Panc1 (cell line): ENCODE measurements around the gene YAE1.

Source experiments
- POLR2AphosphoS5 ChIP-seq: IDR thresholded peaks from 2 replicates; pipeline ENCODE4 v1.6.1; 2012; ENCODE audit warnings: mild to moderate bottlenecking, low read depth, low read length, moderate library complexity
- TF ChIP-seq, protein P1 (sequence below): fragments of 450-650 bp; IDR thresholded peaks from 2 replicates; pipeline ENCODE4 v1.5.1; 2017; ENCODE audit warnings: mild to moderate bottlenecking
- TF ChIP-seq, protein P2 (sequence below), 2 experiments: IDR thresholded peaks; 2 replicates each; pipeline ENCODE4 v1.6.1; 2011 to 2012; ENCODE audit warnings: low read depth in 2 of 2, control low read depth in 1 of 2, low read length in 1 of 2, mild to moderate bottlenecking in 1 of 2, moderate library complexity in 1 of 2; ENCODE audit not compliant: insufficient read depth in 1 of 2

- TF ChIP-seq, protein P1, sequence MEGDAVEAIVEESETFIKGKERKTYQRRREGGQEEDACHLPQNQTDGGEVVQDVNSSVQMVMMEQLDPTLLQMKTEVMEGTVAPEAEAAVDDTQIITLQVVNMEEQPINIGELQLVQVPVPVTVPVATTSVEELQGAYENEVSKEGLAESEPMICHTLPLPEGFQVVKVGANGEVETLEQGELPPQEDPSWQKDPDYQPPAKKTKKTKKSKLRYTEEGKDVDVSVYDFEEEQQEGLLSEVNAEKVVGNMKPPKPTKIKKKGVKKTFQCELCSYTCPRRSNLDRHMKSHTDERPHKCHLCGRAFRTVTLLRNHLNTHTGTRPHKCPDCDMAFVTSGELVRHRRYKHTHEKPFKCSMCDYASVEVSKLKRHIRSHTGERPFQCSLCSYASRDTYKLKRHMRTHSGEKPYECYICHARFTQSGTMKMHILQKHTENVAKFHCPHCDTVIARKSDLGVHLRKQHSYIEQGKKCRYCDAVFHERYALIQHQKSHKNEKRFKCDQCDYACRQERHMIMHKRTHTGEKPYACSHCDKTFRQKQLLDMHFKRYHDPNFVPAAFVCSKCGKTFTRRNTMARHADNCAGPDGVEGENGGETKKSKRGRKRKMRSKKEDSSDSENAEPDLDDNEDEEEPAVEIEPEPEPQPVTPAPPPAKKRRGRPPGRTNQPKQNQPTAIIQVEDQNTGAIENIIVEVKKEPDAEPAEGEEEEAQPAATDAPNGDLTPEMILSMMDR, result no peak
- TF ChIP-seq, protein P2, sequence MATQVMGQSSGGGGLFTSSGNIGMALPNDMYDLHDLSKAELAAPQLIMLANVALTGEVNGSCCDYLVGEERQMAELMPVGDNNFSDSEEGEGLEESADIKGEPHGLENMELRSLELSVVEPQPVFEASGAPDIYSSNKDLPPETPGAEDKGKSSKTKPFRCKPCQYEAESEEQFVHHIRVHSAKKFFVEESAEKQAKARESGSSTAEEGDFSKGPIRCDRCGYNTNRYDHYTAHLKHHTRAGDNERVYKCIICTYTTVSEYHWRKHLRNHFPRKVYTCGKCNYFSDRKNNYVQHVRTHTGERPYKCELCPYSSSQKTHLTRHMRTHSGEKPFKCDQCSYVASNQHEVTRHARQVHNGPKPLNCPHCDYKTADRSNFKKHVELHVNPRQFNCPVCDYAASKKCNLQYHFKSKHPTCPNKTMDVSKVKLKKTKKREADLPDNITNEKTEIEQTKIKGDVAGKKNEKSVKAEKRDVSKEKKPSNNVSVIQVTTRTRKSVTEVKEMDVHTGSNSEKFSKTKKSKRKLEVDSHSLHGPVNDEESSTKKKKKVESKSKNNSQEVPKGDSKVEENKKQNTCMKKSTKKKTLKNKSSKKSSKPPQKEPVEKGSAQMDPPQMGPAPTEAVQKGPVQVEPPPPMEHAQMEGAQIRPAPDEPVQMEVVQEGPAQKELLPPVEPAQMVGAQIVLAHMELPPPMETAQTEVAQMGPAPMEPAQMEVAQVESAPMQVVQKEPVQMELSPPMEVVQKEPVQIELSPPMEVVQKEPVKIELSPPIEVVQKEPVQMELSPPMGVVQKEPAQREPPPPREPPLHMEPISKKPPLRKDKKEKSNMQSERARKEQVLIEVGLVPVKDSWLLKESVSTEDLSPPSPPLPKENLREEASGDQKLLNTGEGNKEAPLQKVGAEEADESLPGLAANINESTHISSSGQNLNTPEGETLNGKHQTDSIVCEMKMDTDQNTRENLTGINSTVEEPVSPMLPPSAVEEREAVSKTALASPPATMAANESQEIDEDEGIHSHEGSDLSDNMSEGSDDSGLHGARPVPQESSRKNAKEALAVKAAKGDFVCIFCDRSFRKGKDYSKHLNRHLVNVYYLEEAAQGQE (IDR thresholded peaks at IDR 0.05; ENCODE audit: insufficient read depth in 1 of 2, low read depth in 2 of 2, low read length in 1 of 2), result no peak
- TF ChIP-seq POLR2AphosphoS5, result no peak
Measured at GRCh38 chr7:39565538-39565937, 666 bp upstream of the YAE1 start.
